IPS DF 6.9 (cell line): Measurements from ENCODE around the gene CCDC85C.

Experiments
- DNase-seq: peaks from one replicate; pipeline ENCODE4 v3.0.0-alpha.2; 2013; ENCODE audit warnings: low read depth, low spot score
- H3K27ac ChIP-seq: one replicate; pipeline ENCODE4 v1.5.1; 2013; ENCODE audit warnings: low read length, control low read depth
- H3K27me3 ChIP-seq: 2 replicates; pipeline ENCODE4 v1.6.1; 2013; ENCODE audit warnings: mild to moderate bottlenecking, low read length; ENCODE audit not compliant: control insufficient read depth, insufficient read depth
- H3K36me3 ChIP-seq: 2 replicates; pipeline ENCODE4 v1.6.1; 2013; ENCODE audit warnings: low read length; ENCODE audit not compliant: control insufficient read depth, insufficient read depth
- H3K4me1 ChIP-seq: 2 replicates; pipeline ENCODE4 v1.6.1; 2013; ENCODE audit warnings: low read length; ENCODE audit not compliant: control insufficient read depth, insufficient read depth
- H3K4me3 ChIP-seq: 2 replicates; pipeline ENCODE4 v1.5.1; 2013; ENCODE audit warnings: mild to moderate bottlenecking, low read length
- H3K9me3 ChIP-seq: 2 replicates; pipeline ENCODE4 v1.6.1; 2013; ENCODE audit warnings: low read length, inconsistent platforms; ENCODE audit not compliant: control insufficient read depth, insufficient read depth
- WGBS: extraction: QIAGEN DNeasy Blood & Tissue Kit; methylation state at CpG from one replicate; pipeline ENCODE4 v1.1.7; 2013; ENCODE audit warnings: mixed read lengths, missing lambda C conversion rate; ENCODE audit not compliant: insufficient read length, insufficient coverage; 5-methylcytosine and 5-hydroxymethylcytosine counted together

Gene CCDC85C

GRCh38 chr14:99596071-99596627 lies 7.9 kb downstream of the CCDC85C start:
- H3K36me3 ChIP-seq, result no peaks in the 10 kb centered on the region
- DNase-seq, result no peak
- WGBS, result no CpG with 5 or more reads among the region's 10 CpGs
- peaks cover 8% of the 10 kb centered on the region for H3K4me1 ChIP-seq
- no peak overlapping the region for H3K4me3 ChIP-seq
- no peaks in the 10 kb centered on the region for H3K27me3 ChIP-seq
- no peak overlapping the region for H3K27ac ChIP-seq
- no peaks in the 10 kb centered on the region for H3K9me3 ChIP-seq

DNA sequence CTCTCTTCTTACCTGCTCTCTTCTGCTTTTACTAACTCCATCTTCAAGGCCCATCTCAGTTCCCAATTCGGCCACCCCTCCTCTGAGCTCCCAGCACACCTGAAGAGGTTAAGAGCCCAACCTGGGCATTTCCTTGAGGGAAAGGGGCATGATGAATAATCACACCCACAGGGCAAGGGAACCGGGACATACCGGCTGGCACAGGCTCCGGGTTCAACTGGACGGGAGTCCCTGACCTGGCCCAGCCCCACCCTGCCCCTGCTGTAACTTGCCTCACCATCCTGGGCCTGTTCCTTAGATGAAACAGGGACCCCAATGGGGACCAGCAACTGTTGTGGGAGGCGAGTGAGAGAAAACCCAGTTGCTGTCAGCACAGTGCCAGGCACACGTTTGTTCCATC lies 8.5 kb downstream of the CCDC85C start:
- no peaks in the 10 kb centered on the region for H3K9me3 ChIP-seq
- no peaks in the 10 kb centered on the region for H3K27me3 ChIP-seq
- no peaks in the 10 kb centered on the region for H3K36me3 ChIP-seq
- H3K4me1 ChIP-seq, result peaks cover 11% of the 10 kb centered on the region
- H3K27ac ChIP-seq, result no peak overlapping the region
- no peak overlapping the region for H3K4me3 ChIP-seq
- WGBS, result no CpG with 5 or more reads among the region's 7 CpGs
- DNase-seq, result no peak

DNA sequence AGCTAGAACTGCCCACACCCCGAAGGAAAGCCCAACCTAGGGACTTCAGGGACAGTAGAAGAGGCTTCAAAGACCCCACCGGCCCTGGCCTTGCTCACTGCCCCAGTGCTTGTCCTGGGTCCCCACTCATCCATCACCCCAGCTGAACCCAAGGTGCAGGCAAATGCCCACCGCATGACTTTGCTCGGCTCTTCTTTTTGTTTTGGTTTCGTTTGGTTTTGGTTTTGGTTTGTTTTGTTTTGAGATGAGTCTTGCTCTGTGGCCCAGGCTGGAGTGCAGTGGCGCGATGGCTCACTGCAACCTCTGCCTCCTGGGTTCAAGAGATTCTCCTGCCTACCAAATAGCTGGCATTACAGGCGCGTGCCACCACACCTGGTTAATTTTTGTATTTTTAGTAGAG lies 9.0 kb downstream of the CCDC85C start:
- no peak overlapping the region for H3K27ac ChIP-seq
- no CpG with 5 or more reads among the region's 9 CpGs for WGBS

GRCh38 chr14:99593971-99594841 lies 9.8 kb downstream of the CCDC85C start:
- Histone ChIP-seq H3K4me3 (no peak overlapping the region), H3K9me3 (no peaks in the 10 kb centered on the region), H3K27me3 (no peaks in the 10 kb centered on the region), H3K36me3 (no peaks in the 10 kb centered on the region), H3K27ac (no peak overlapping the region), H3K4me1 (peaks cover 11% of the 10 kb centered on the region)
- no CpG with 5 or more reads among the region's 9 CpGs for WGBS
- DNase-seq, result no peak

More for the DNA sequence above, 9.0 kb downstream of the CCDC85C start:
- Histone ChIP-seq H3K27me3 (no peaks in the 10 kb centered on the region), H3K36me3 (no peaks in the 10 kb centered on the region), H3K4me1 (peaks cover 11% of the 10 kb centered on the region), H3K4me3 (no peak overlapping the region), H3K9me3 (no peaks in the 10 kb centered on the region)
- DNase-seq, result no peak

DNA sequence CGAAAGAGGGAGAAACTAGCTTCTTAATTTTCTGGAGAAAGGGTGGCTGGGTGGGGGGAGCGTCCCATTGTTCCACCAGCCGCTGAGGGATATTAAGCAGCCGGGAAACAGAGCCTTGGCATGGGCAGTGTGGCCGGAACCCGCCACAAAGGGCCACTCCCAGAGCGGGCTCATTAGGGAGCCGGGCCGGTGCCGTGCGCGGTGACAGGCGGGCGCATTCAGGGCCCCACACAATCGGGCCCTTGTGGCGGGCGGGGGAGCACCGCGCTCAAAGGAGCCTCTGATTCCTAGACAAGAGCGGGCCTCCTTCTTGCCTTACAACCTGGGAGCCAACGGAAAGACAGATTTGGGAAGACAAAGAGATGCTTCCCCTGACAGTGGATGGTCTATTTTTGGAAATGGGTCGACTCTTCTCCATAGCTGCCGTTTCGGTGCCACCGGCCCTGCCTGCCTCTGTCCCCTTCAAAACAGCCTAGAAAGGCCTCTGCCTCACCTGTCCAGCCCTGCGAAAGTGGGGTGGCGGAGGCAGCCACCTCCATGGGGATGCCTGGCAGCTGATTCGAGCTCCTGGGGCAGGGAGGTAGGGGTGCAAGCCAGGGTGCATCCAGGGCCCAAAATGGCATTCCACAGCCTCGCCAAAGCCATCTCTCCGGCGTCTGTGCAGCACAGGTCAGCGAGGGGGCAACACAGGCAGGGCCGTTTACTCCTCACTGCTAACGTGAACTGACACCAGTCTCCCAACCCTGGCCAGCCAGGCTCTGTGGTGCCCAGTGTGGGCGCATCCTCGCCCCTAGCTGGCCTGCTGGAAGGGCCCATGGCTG lies 10.9 kb downstream of the CCDC85C start:
- no peaks in the 10 kb centered on the region for H3K27me3 ChIP-seq
- no peak for DNase-seq
- H3K9me3 ChIP-seq, result no peaks in the 10 kb centered on the region
- WGBS, result no CpG with 5 or more reads among the region's 36 CpGs
- H3K36me3 ChIP-seq, result no peaks in the 10 kb centered on the region
- no peak overlapping the region for H3K4me3 ChIP-seq
- H3K4me1 ChIP-seq, result peaks cover 11% of the 10 kb centered on the region
- H3K27ac ChIP-seq, result no peak overlapping the region

GRCh38 chr14:99592394-99592793 lies 11.6 kb downstream of the CCDC85C start:
- no peak for DNase-seq
- Histone ChIP-seq H3K27me3 (no peaks in the 10 kb centered on the region), H3K36me3 (no peaks in the 10 kb centered on the region), H3K4me1 (peaks cover 11% of the 10 kb centered on the region), H3K27ac (no peak overlapping the region), H3K4me3 (no peak overlapping the region), H3K9me3 (no peaks in the 10 kb centered on the region)
- no CpG with 5 or more reads among the region's 2 CpGs for WGBS

- WGBS, result no CpG with 5 or more reads among the region's 28 CpGs
- peaks cover 11% of the 10 kb centered on the region for H3K4me1 ChIP-seq
Measured at GRCh38 chr14:99590746-99591555, 13.1 kb downstream of the CCDC85C start.

GRCh38 chr14:99589651-99590530 lies 14.1 kb downstream of the CCDC85C start:
- Histone ChIP-seq H3K27me3 (no peaks in the 10 kb centered on the region), H3K4me1 (peaks cover 11% of the 10 kb centered on the region), H3K4me3 (no peak overlapping the region), H3K36me3 (no peaks in the 10 kb centered on the region), H3K27ac (no peak overlapping the region), H3K9me3 (no peaks in the 10 kb centered on the region)
- no CpG with 5 or more reads among the region's 17 CpGs for WGBS
- DNase-seq, result no peak

More at GRCh38 chr14:99590746-99591555, 13.1 kb downstream of the CCDC85C start:
- no peaks in the 10 kb centered on the region for H3K36me3 ChIP-seq
- no peak overlapping the region for H3K4me3 ChIP-seq
- H3K9me3 ChIP-seq, result no peaks in the 10 kb centered on the region
- DNase-seq, result no peak
- H3K27me3 ChIP-seq, result no peaks in the 10 kb centered on the region
- H3K27ac ChIP-seq, result no peak overlapping the region

GRCh38 chr14:99589031-99589441 lies 15.0 kb downstream of the CCDC85C start:
- peaks cover 11% of the 10 kb centered on the region for H3K4me1 ChIP-seq
- WGBS, result no CpG with 5 or more reads among the region's 18 CpGs
- no peaks in the 10 kb centered on the region for H3K27me3 ChIP-seq
- DNase-seq, result no peak
- H3K4me3 ChIP-seq, result no peak overlapping the region
- H3K36me3 ChIP-seq, result no peaks in the 10 kb centered on the region
- no peak overlapping the region for H3K27ac ChIP-seq
- no peaks in the 10 kb centered on the region for H3K9me3 ChIP-seq
